IMR-90 (cell line): ENCODE results near the gene SP2. TPM values are rescaled to one million over a fixed set of nuclear protein-coding genes. Genes with fewer than 3 reads are reported as not detected.

Experiments used
- ATAC-seq: fragments of 200-7000 bp; cut with Tn5 transposase; 2 replicates; pipeline ENCODE4 v1.9.1; 2020; ENCODE audit warnings: low read depth, mild to moderate bottlenecking, moderate library complexity
- BruUV-seq: library from RNA; stranded (reverse); fragments of 400-500 nt; replicated peaks from 2 replicates; lab custom pipeline; 2021; lab: Mats Ljungman, UMichigan
- CTCF ChIA-PET: fragments of 300-600 bp; formaldehyde crosslinking; extraction: SDS; loops from one replicate; lab custom pipeline; 2021; ENCODE audit warnings: antibody characterized with exemption; lab: Yijun Ruan, JAX
- POLR2A ChIA-PET: fragments of 300-600 bp; sonication (Branson Sonifier 250); formaldehyde crosslinking; loops from one replicate; lab custom pipeline; 2022; ENCODE audit warnings: antibody characterized with exemption; ENCODE audit not compliant: unreplicated experiment; lab: Charles Lee
- DNase-seq: peaks from one replicate; pipeline ENCODE4 v3.0.0; 2013
- H2AFZ ChIP-seq: replicated peaks from 2 replicates; pipeline ENCODE3; 2013; ENCODE audit warnings: low read length, mild to moderate bottlenecking; ENCODE audit not compliant: poor library complexity
- H2AK5ac ChIP-seq: 2 replicates; pipeline ENCODE4 v1.6.1; 2013; ENCODE audit warnings: low read depth, low read length, inconsistent platforms
- H2AK9ac ChIP-seq: replicated peaks from 2 replicates; pipeline ENCODE3; 2013; ENCODE audit warnings: mild to moderate bottlenecking, low read depth, low read length, moderate library complexity; ENCODE audit not compliant: poor library complexity
- H2BK120ac ChIP-seq: 2 replicates; pipeline ENCODE4 v1.6.1; 2013; ENCODE audit warnings: low read depth, low read length, inconsistent platforms
- H2BK15ac ChIP-seq: 3 replicates; pipeline ENCODE4 v1.6.1; 2013; ENCODE audit warnings: low read depth, low read length, inconsistent platforms
- H2BK20ac ChIP-seq: 2 replicates; pipeline ENCODE4 v1.6.1; 2013; ENCODE audit warnings: low read depth, mild to moderate bottlenecking, inconsistent platforms, low read length, moderate library complexity
- H2BK5ac ChIP-seq: 2 replicates; pipeline ENCODE4 v1.6.1; 2013; ENCODE audit warnings: mild to moderate bottlenecking, low read depth, low read length, inconsistent platforms; ENCODE audit not compliant: poor library complexity, severe bottlenecking
- H3K14ac ChIP-seq: replicated peaks from 2 replicates; pipeline ENCODE4 v1.6.1; 2013; ENCODE audit warnings: low read depth, low read length, inconsistent platforms
- H3K18ac ChIP-seq: 2 replicates; pipeline ENCODE4 v1.6.1; 2013; ENCODE audit warnings: low read depth, low read length, control low read depth
- H3K23ac ChIP-seq: 2 replicates; pipeline ENCODE4 v1.6.1; 2013; ENCODE audit warnings: low read depth, low read length, inconsistent platforms
- H3K27ac ChIP-seq: 2 replicates; pipeline ENCODE4 v1.5.1; 2013; ENCODE audit warnings: mild to moderate bottlenecking, control low read depth, low read length; ENCODE audit not compliant: insufficient read depth
- H3K27me3 ChIP-seq: 2 replicates; pipeline ENCODE4 v1.6.1; 2013; ENCODE audit warnings: low read length; ENCODE audit not compliant: control insufficient read depth, insufficient read depth
- H3K36me3 ChIP-seq: 2 replicates; pipeline ENCODE4 v1.6.1; 2013; ENCODE audit warnings: low read length, mixed read lengths; ENCODE audit not compliant: control insufficient read depth, insufficient read depth
- H3K4ac ChIP-seq: 2 replicates; pipeline ENCODE4 v1.6.1; 2013; ENCODE audit warnings: low read depth, low read length, inconsistent platforms
- H3K4me1 ChIP-seq: 2 replicates; pipeline ENCODE4 v1.6.1; 2013; ENCODE audit warnings: low read length, mixed read lengths; ENCODE audit not compliant: control insufficient read depth, insufficient read depth
- H3K4me2 ChIP-seq: 2 replicates; pipeline ENCODE4 v1.6.1; 2013; ENCODE audit warnings: low read depth, mild to moderate bottlenecking, control low read depth, low read length, moderate library complexity
- H3K4me3 ChIP-seq: 2 replicates; pipeline ENCODE4 v1.5.1; 2013; ENCODE audit warnings: low read depth, mild to moderate bottlenecking, control low read depth, low read length, moderate library complexity; ENCODE audit not compliant: insufficient read depth
- H3K56ac ChIP-seq: 2 replicates; pipeline ENCODE4 v1.6.1; 2013; ENCODE audit warnings: low read length, inconsistent platforms; ENCODE audit not compliant: insufficient read depth; ENCODE audit errors: extremely low read depth
- H3K79me1 ChIP-seq, 2 experiments: 2 replicates each; pipeline ENCODE4 v1.6.1; 2013; ENCODE audit warnings: low read length in 2 of 2, inconsistent platforms in 1 of 2, low read depth in 1 of 2
- H3K9ac ChIP-seq: 2 replicates; pipeline ENCODE4 v1.6.1; 2013; ENCODE audit warnings: low read depth, low read length, control low read depth
- H3K9me1 ChIP-seq: 2 replicates; pipeline ENCODE4 v1.6.1; 2013; ENCODE audit warnings: low read length, inconsistent platforms; ENCODE audit not compliant: insufficient read depth
- H3K9me3 ChIP-seq: 2 replicates; pipeline ENCODE4 v1.6.1; 2013; ENCODE audit warnings: low read length; ENCODE audit not compliant: control insufficient read depth, insufficient read depth
- H4K20me1 ChIP-seq: 2 replicates; pipeline ENCODE4 v1.6.1; 2013; ENCODE audit warnings: low read length, inconsistent platforms; ENCODE audit not compliant: insufficient read depth
- H4K5ac ChIP-seq: 2 replicates; pipeline ENCODE4 v1.6.1; 2013; ENCODE audit warnings: mild to moderate bottlenecking, low read depth, low read length, control low read depth
- H4K8ac ChIP-seq, 2 experiments: 2 replicates each; pipeline ENCODE4 v1.6.1; 2013; ENCODE audit warnings: low read depth in 2 of 2, low read length in 2 of 2, control low read depth in 1 of 2, inconsistent platforms in 1 of 2
- H4K91ac ChIP-seq: 2 replicates; pipeline ENCODE4 v1.6.1; 2013; ENCODE audit warnings: low read depth, low read length, inconsistent platforms; ENCODE audit not compliant: insufficient read depth
- BHLHE40 ChIP-seq: fragments of 150-350 bp; IDR thresholded peaks from 2 replicates; pipeline ENCODE4 v1.6.1; 2016; ENCODE audit warnings: mild to moderate bottlenecking, low read depth, low read length
- CEBPB ChIP-seq: IDR thresholded peaks from 2 replicates; pipeline ENCODE4 v1.6.1; 2012; ENCODE audit warnings: low read depth, low read length, improper control_type of control experiment
- CHD1 ChIP-seq: IDR thresholded peaks from 2 replicates; pipeline ENCODE4 v1.6.1; 2012; ENCODE audit warnings: low read depth, low read length, improper control_type of control experiment
- CTCF ChIP-seq: conservative IDR thresholded peaks from 2 replicates; pipeline ENCODE4 v1.5.1; 2012; ENCODE audit warnings: mild to moderate bottlenecking, low read depth, low read length, improper control_type of control experiment
- ELK1 ChIP-seq: fragments of 150-350 bp; IDR thresholded peaks from 2 replicates; pipeline ENCODE4 v1.6.1; 2016; ENCODE audit warnings: low read depth, mild to moderate bottlenecking, low read length, moderate library complexity, borderline replicate concordance
- FOS ChIP-seq: fragments of 150-350 bp; IDR thresholded peaks from 2 replicates; pipeline ENCODE4 v1.6.1; 2016; ENCODE audit warnings: low read depth, low read length
- MAFK ChIP-seq: IDR thresholded peaks from 2 replicates; pipeline ENCODE4 v1.6.1; 2012; ENCODE audit warnings: low read depth, low read length, improper control_type of control experiment
- MAZ ChIP-seq: IDR thresholded peaks from 2 replicates; pipeline ENCODE4 v1.6.1; 2012; ENCODE audit warnings: low read depth, mild to moderate bottlenecking, low read length, improper control_type of control experiment, moderate library complexity, borderline replicate concordance
- MXI1 ChIP-seq: IDR thresholded peaks from 2 replicates; pipeline ENCODE4 v1.6.1; 2012; ENCODE audit warnings: low read depth, mild to moderate bottlenecking, low read length, moderate library complexity, borderline replicate concordance
- NFE2L2 ChIP-seq: fragments of 150-350 bp; IDR thresholded peaks from 2 replicates; pipeline ENCODE4 v1.6.1; 2016; ENCODE audit warnings: low read depth, mild to moderate bottlenecking, low read length
- POLR2A ChIP-seq: IDR thresholded peaks from 2 replicates; pipeline ENCODE4 v1.6.1; 2012; ENCODE audit warnings: mild to moderate bottlenecking, low read depth, low read length
- RAD21 ChIP-seq: IDR thresholded peaks from 2 replicates; pipeline ENCODE4 v1.6.1; 2012; ENCODE audit warnings: low read length, improper control_type of control experiment
- RCOR1 ChIP-seq: IDR thresholded peaks from 2 replicates; pipeline ENCODE4 v1.6.1; 2012; ENCODE audit warnings: mild to moderate bottlenecking, low read length, improper control_type of control experiment; ENCODE audit not compliant: insufficient replicate concordance
- RFX5 ChIP-seq: IDR thresholded peaks from 2 replicates; pipeline ENCODE4 v1.8.0; 2012; ENCODE audit warnings: low read depth, mild to moderate bottlenecking, low read length, moderate library complexity
- SMC3 ChIP-seq: fragments of 150-350 bp; IDR thresholded peaks from 2 replicates; pipeline ENCODE4 v1.6.1; 2016; ENCODE audit warnings: low read depth, mild to moderate bottlenecking, antibody characterized with exemption, low read length, moderate library complexity
- USF2 ChIP-seq: fragments of 150-350 bp; IDR thresholded peaks from 2 replicates; pipeline ENCODE4 v1.6.1; 2017; ENCODE audit warnings: mild to moderate bottlenecking, antibody characterized with exemption, low read length, low read depth
- WGBS, 2 experiments: methylation state at CpG; one replicate each; pipeline versions ENCODE4 v1.1.5 to v1.1.7; 2013; ENCODE audit warnings: missing lambda C conversion rate in 2 of 2; ENCODE audit not compliant: insufficient read length in 1 of 2; ENCODE audit errors: extremely low coverage in 2 of 2; 5-methylcytosine and 5-hydroxymethylcytosine counted together
- dilution Hi-C: fragments of 300-500 bp; cut with HindIII; formaldehyde crosslinking; loops from one replicate; pipeline ENCODE4 v1.14.3; 2018; ENCODE audit warnings: low sequenced_read_pairs; ENCODE audit not compliant: unreplicated experiment
- in situ Hi-C: fragments of 300-500 bp; cut with MboI; formaldehyde crosslinking; loops from 3 replicates; pipeline ENCODE4 v1.14.3; 2019; ENCODE audit warnings: low sequenced_read_pairs, inconsistent platforms, mixed read lengths
- intact Hi-C: fragments of 100-400 bp; cut with micrococcal nuclease; formaldehyde crosslinking; loops from 2 replicates; pipeline ENCODE4 v1.10.0; 2022
- polyA plus RNA-seq, 3 experiments: library from polyadenylated mRNA; depleted of rRNA; stranded (reverse); fragments of >200 nt; gene quantifications; 2 replicates each; pipeline ENCODE4 v1.2.3, GENCODE V29; 2012; ENCODE audit warnings: low replicate concordance in 1 of 3
- total RNA-seq: library from RNA; depleted of rRNA; stranded (reverse); fragments of >200 nt; gene quantifications from 2 replicates; pipeline ENCODE4 v1.2.3, GENCODE V29; 2012

The SP2 gene
- total and polyA plus RNA-seq, 2 of the 4 experiments (the other 2 are of a cell fraction) = 0.72 to 13.8 TPM

- CTCF ChIA-PET = no interaction called here
- dilution Hi-C loops (no loop called here), in situ Hi-C loops (no loop called here), intact Hi-C loops (no loop called here)
- H3K27me3 ChIP-seq = no peaks in the 10 kb centered on the region
- no peak overlapping the region for H4K5ac ChIP-seq
- H3K36me3 ChIP-seq = peaks cover 11% of the 10 kb centered on the region
- no peak overlapping the region for H2AK5ac ChIP-seq
- POLR2A ChIA-PET = no interaction called here
- no TSS peak for BruUV-seq
- DNase-seq (no peak), ATAC-seq (no peak)
- H3K9me1 ChIP-seq = 0 out of 2 replicates have a peak, but pooled peaks cover 3% of the 10 kb centered on the region
- no peak overlapping the region for H3K18ac ChIP-seq
- H4K8ac ChIP-seq = no peak overlapping the region
- H3K79me1 ChIP-seq = peaks cover 15 to 19% of the 10 kb centered on the region in 2 experiments
- no peak overlapping the region for H3K4me2 ChIP-seq
- no peak overlapping the region for H2AK9ac ChIP-seq
- H2AFZ ChIP-seq = no peak overlapping the region
- no peak overlapping the region for H3K9ac ChIP-seq
- H4K91ac ChIP-seq = no peak overlapping the region
- 90% methylated on average over 4 of the region's 12 CpGs; no CpG with 5 or more reads in 1 of the 2 experiments for WGBS, 2 experiments
- no peak overlapping the region for H3K4ac ChIP-seq
- H3K27ac ChIP-seq = no peak overlapping the region
- H3K4me3 ChIP-seq = no peak overlapping the region
- H3K14ac ChIP-seq = no peak overlapping the region
- H3K4me1 ChIP-seq = no peaks in the 10 kb centered on the region
- no peaks in the 10 kb centered on the region for H3K9me3 ChIP-seq
- no peak for TF ChIP-seq POLR2A
- TF ChIP-seq CTCF = no peak
- TF ChIP-seq NFE2L2 = no peak
- no peak for TF ChIP-seq RAD21
- TF ChIP-seq MAFK = no peak
- no peak for TF ChIP-seq FOS
- TF ChIP-seq RFX5 = no peak
- no peak for TF ChIP-seq MAZ
- TF ChIP-seq CEBPB = no peak
- TF ChIP-seq ELK1 = no peak
- no peak for TF ChIP-seq BHLHE40
- no peak for TF ChIP-seq SMC3
- TF ChIP-seq RCOR1 = no peak
- TF ChIP-seq MXI1 = no peak
- no peak for TF ChIP-seq CHD1
- TF ChIP-seq USF2 = no peak
- no peak overlapping the region for H2BK20ac ChIP-seq
- no peak overlapping the region for H3K23ac ChIP-seq
- no peak overlapping the region for H3K56ac ChIP-seq
- H2BK15ac ChIP-seq = no peak overlapping the region
- no peak overlapping the region for H2BK120ac ChIP-seq
- H2BK5ac ChIP-seq = no peak overlapping the region
- no peaks in the 10 kb centered on the region for H4K20me1 ChIP-seq
Observed at GRCh38 chr17:47915776-47916398, 19.9 kb downstream of the SP2 start.
